Gastrocnemius medialis (tissue), 4 donors: ENCODE data around the gene HINFP.

Experiments used
- POLR2A ChIP-seq, 2 donors: fragments of 450-650 bp; IDR thresholded peaks; one replicate each; pipeline ENCODE4 v1.6.1; 2017; ENCODE audit warnings: antibody characterized with exemption in 2 of 2, mild to moderate bottlenecking in 2 of 2, moderate library complexity in 2 of 2
- TF ChIP-seq, protein P1 (sequence below), 5 experiments: fragments of 450-650 bp in 3 of 5; fragments of 200-600 bp in 2 of 5; sonication (generic) in 2 of 5; IDR thresholded peaks in 4 of 5; conservative IDR thresholded peaks in 1 of 5; 1 replicate in 4 of 5; 2 replicates in 1 of 5; pipeline ENCODE4 v1.5.1; 2016 to 2019; ENCODE audit warnings: antibody characterized with exemption in 5 of 5, mild to moderate bottlenecking in 3 of 5, moderate library complexity in 3 of 5

GRCh38 chr11:119120639-119121007 lies 757 bp upstream of the HINFP start:
- TF ChIP-seq, protein P1, sequence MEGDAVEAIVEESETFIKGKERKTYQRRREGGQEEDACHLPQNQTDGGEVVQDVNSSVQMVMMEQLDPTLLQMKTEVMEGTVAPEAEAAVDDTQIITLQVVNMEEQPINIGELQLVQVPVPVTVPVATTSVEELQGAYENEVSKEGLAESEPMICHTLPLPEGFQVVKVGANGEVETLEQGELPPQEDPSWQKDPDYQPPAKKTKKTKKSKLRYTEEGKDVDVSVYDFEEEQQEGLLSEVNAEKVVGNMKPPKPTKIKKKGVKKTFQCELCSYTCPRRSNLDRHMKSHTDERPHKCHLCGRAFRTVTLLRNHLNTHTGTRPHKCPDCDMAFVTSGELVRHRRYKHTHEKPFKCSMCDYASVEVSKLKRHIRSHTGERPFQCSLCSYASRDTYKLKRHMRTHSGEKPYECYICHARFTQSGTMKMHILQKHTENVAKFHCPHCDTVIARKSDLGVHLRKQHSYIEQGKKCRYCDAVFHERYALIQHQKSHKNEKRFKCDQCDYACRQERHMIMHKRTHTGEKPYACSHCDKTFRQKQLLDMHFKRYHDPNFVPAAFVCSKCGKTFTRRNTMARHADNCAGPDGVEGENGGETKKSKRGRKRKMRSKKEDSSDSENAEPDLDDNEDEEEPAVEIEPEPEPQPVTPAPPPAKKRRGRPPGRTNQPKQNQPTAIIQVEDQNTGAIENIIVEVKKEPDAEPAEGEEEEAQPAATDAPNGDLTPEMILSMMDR (IDR thresholded peaks at IDR 0.05 in 4 of 5, conservative IDR thresholded peaks at IDR 0.05 in 1 of 5) = no peak
- no peak for TF ChIP-seq POLR2A (IDR thresholded peaks at IDR 0.05)
